SW 1271 (cell line): Measurements from ENCODE around the gene IRF7.

ENCODE experiments used
- DNase-seq, 2 experiments: peaks; one replicate each; lab custom pipeline; 2025; lab: John Stamatoyannopoulos, UW

IRF7 gene

DNA sequence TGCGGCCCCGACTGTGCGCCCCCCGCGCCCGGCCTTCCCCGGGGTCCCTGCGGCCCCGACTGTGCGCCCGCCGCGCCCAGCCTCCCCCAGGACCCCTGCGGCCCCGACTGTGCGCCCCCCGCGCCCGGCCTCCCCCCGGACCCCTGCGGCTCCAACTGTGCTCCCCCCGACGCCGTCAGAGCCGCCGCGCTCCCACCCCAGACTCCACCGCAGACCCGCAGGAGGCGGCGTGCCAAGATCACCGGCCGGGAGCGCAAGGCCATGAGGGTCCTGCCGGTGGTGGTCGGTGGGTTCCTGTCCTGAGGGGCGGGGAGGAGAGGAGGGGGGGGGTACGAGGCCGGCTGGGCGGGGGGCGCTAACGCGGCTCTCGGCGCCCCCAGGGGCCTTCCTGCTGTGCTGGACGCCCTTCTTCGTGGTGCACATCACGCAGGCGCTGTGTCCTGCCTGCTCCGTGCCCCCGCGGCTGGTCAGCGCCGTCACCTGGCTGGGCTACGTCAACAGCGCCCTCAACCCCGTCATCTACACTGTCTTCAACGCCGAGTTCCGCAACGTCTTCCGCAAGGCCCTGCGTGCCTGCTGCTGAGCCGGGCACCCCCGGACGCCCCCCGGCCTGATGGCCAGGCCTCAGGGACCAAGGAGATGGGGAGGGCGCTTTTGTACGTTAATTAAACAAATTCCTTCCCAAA, 24.4 kb upstream of the IRF7 start:
- DNase-seq = no peak

DNA sequence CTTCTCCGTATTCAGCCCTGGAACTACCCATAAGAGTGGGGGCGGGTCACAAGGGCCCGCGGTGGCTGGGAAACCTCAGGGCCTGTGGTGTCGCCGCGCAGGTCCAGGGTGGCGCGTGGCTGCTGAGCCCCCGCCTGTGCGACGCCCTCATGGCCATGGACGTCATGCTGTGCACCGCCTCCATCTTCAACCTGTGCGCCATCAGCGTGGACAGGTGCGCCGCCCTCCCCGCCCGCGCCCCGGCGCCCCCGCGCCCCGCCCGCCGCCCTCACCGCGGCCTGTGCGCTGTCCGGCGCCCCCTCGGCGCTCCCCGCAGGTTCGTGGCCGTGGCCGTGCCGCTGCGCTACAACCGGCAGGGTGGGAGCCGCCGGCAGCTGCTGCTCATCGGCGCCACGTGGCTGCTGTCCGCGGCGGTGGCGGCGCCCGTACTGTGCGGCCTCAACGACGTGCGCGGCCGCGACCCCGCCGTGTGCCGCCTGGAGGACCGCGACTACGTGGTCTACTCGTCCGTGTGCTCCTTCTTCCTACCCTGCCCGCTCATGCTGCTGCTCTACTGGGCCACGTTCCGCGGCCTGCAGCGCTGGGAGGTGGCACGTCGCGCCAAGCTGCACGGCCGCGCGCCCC, 23.7 kb upstream of the IRF7 start:
- DNase-seq = no peak

DNA sequence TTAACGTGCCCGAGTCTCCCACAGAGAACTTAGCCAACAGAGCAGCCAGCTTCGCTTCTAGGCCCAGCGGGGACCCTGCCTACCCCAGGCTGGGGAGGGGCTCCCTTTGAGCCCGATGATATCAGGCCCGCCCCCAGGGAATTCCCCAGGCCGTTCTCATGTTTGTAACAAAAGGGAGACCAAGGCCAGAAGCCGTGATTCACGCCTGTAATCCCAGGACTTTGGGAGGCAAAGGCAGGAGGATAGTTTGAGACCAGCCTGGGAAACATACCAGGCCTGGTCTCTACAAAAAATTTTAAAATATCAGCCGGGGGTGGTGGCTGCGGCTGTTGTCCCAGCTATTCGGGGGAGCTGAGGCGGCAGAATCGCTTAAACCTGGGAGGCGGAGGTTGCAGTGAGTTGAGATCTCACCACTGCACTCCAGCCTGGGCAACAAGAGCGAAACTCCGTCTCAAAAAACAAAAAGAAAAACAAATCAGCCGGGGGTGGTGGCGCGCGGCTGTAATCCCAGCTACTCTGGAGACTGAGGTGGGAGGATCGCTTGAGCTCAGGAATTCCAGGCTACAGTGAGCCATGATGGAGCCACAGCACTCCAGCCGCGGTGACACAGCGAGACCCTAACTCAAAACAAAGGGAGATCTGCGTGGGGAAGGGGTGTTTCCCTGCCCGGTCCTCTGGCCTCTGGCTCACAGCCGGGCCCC, 23.0 kb upstream of the IRF7 start:
- no peak for DNase-seq

DNA sequence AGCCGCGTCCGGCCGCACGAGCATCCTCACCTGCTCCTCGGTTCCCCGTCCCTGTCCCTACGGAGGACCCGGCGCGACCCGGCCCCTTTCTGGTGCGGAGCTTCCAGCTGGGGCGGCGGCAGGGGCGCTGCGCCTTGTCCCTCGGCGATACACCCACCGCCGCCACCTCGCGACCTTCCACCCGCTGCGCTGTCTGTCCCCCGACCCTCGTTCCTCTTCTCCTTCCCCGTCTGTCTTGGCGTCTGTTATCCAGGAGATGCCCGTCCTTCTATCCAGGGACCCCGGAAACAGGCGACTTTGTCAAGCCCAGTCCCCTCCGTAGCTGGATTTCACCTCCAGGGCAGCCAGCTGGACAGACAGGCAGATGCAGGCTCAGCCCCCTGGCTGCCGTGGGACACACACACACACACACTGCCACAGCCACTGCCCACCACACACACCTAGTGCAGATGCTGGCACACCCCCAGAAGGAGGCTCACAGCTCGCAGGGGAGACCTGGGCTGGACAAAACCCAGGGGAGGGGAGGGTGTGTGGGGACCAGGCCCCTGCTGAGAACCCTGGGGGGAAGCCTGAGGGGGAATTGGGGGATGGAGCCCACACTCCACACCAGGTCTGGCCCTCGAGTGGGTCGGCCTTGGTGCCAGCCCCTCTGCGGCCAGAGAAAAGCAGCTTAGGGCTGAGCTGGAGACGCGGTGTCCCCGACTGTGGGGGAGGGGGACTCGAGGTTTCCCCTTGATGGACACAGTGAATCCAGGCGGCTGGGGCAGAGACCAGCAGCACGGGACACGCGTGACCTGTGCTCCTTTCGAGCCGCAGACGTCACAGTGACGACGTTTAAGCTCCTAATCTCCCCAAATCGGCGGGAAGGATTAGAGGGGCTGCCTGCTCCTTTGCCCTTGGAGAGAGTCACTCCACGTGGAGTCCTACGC, 22.1 kb upstream of the IRF7 start:
- DNase-seq = no peak

DNA sequence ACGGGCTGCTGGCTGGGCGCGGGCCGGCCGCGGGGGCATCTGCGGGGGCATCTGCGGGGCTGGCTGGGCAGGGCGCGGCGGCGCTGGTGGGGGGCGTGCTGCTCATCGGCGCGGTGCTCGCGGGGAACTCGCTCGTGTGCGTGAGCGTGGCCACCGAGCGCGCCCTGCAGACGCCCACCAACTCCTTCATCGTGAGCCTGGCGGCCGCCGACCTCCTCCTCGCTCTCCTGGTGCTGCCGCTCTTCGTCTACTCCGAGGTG, 21.5 kb upstream of the IRF7 start:
- no peak for DNase-seq

DNA sequence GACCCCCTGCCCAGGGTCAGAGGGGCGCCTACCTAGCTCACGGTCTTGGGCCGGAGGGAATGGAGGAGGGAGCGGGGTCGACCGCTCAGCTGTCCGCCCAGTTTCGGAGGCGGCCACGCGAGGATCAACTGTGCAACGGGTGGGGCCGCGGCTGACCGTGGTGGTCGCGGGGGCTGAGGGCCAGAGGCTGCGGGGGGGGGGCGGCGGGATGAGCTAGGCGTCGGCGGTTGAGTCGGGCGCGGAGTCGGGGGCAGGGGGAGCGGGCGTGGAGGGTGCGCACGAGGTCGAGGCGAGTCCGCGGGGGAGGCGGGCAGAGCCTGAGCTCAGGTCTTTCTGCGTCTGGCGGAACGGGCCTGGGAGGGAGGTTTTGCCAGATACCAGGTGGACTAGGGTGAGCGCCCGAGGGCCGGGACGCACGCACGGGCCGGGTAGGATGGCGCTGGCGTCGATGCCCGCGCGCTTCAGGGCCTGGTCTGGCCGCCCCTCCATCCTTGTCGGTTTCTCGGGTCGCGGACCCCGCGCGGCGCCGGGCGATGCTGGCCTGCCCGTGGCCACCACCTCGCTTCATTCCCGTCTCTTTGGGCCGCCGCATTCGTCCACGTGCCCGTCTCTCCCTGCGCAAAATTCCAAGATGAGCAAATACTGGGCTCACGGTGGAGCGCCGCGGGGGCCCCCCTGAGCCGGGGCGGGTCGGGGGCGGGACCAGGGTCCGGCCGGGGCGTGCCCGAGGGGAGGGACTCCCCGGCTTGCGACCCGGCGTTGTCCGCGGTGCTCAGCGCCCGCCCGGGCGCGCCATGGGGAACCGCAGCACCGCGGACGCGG, 21.0 kb upstream of the IRF7 start, which contains the start of gene DRD4:
TSS of gene DRD4 (plus strand) at position 759 of the 822 bp plus-strand sequence. CDS start at position 795, 36 bp downstream.
- DNase-seq = no peak

DNA sequence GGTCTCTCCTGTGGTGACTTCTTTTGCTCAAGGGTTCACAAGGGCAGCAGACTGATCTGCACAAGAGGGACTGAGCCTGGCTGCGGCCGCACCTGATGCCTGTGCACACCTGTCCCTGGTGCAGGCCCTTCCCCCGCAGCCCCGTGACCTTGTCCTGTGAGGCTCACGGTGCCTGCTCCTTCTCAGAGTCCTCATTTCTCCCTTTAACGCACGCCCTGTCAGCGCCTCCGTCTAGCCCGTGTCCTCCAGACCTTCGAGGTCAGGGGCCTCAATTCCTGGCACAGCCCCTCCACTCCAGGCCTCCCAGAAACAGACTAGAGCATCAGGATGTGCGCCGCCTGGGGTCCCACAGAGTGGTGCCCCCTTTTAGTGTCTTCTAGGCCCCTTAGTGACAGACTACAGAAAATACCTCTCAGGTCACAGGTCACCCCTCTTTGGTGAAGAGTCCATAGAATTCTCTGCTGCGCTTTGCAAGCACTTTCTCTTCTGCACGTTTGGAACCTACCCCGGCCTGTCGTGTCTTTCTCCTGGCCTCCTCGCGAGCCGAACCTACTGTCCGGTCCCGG, 20.3 kb upstream of the IRF7 start:
- no peak for DNase-seq

DNA sequence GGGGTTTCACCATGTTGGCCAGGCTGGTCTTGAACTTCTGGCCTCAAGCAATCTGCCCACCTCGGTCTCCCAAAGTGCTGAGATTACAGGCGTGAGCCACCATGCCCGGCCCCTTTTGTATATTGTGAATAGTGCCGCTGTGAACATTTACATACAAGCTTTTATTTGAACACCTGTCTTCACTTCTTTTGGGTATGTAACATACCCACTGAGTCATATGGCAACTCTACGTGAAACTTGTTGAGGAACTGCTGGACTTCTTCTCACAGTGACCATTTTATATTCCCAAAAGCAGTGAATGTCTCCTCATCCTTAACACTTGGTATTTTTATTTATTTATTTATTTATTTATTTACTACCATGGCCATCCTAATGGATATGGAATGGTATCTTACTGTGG, 15.1 kb upstream of the IRF7 start:
- no peak for DNase-seq

DNA sequence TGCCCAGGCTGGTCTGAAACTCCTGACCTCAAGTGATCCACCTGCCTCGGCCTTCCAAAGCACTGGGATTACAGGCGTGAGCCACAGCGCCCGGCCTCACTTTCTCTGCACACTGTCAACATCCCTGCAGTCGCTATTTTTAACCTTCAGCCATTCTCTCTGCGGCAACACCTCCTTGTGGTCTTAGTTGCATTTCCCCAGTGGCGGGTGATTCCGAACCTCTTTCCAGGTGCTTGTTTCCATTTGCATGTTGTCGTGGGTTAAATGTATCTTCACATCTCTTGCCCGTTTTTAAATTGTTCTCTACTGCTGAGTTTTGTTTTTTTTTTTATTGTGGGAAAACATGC, 13.5 kb upstream of the IRF7 start:
- DNase-seq = no peak

DNA sequence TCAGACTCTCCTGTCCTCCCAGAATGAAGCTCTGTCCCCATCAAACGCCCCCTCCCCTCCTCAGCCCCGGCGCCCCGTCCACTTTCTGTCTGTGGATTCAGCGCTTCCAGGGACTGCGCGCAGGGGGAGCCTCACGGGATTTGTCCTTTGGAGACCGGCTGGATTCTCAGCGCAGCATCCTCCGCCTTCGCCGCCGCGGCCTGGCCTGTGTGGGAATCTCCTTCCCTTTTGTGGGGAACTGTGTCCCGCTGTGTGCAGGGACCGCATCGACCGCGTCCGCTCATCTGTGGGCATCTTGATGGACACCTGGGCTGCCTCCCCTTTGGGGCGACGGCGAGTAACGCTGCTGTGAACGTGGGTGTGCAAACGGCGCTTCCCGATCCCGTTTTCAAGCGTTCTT, 12.3 kb upstream of the IRF7 start:
- DNase-seq = no peak

DNA sequence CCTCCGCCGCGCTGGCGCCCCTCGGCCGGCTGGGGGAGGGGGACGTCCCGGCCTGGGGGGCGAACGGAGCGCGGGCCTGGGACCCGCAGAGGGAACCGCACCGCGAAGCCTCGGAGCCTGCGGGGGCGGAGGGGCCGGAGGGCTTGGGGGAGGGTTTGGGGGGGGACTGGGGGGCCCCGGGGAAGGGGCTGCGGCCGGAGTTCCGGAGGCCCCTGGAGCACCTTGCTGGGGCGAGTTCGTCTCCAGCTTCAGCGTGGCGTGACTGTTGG, 11.5 kb upstream of the IRF7 start:
- no peak for DNase-seq

DNA sequence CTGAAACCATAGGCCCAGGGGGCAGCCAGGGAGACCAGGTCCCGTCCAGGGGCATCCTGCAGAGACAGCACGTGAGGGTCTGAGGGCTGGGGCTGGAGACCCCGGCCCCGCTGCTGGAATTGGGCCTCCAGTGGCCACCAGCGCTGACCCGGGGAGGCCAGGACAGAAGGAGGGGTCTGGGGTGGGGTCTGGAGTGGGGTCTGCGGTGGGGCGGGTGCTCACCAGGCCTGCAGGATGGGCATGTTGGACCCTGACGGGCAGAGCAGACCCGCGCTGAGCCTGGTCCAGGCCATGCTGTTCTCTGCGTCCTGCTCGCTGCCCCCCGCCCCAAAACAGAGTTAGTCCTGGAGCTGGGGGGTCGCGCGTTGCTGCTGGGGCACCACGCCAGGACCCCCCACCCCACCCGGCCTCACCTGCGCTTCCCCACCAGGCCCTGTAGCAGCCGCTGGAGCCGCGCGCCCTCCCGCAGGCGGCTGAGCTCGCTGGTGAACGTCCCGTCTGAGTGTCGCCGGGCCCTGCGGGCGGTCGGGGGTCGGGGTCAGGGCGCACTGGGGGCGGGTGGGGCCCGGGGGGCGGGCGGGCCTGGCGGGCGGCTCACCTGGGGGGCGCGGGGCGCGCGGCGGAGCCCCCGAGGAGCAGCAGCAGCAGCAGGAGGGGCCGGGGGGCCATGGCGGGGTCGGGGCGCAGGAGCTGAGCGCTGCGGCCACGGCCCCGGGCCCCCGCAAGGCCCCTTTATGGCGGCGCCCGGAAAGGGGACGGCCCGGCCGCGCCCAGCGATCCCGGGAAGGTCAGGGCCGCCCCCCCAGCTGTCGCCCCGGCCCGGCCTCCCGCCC, 10.9 kb upstream of the IRF7 start, which contains the start of gene SCT:
TSS of gene SCT (minus strand) at position 707 of the 833 bp plus-strand sequence. CDS start at position 669, 38 bp downstream.
- DNase-seq = no peak

DNA sequence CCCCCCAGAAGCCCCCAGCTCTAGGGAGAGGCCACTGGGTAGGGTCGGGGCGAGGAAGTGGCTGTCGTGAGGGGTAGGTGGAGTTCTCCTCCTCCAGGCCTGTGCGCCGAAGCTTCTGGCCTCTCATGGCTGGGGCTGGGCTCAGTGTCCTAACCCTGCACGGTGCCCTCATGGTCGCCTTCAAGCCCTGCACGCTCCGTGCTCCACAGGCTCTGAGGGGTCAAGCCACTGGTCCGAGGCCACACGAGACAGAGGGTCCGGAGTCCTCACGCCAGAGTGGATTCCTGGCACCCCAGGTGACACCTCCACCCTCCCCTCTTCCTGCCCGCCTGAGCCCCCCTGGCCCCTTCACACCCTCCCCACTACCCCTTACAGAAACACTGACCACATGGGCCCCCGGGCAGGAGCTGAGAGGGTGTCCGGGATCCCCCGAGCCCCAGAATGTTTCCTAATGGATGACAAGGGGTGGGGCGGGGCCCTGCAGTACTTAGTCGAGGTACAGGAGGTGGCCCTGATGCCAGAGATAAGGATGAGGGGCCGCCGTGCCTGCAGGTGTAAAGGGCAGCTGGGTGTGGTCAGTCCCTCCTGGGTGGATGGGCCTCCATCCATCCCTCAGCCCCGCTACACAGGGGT, 10.0 kb upstream of the IRF7 start:
- DNase-seq = no peak

DNA sequence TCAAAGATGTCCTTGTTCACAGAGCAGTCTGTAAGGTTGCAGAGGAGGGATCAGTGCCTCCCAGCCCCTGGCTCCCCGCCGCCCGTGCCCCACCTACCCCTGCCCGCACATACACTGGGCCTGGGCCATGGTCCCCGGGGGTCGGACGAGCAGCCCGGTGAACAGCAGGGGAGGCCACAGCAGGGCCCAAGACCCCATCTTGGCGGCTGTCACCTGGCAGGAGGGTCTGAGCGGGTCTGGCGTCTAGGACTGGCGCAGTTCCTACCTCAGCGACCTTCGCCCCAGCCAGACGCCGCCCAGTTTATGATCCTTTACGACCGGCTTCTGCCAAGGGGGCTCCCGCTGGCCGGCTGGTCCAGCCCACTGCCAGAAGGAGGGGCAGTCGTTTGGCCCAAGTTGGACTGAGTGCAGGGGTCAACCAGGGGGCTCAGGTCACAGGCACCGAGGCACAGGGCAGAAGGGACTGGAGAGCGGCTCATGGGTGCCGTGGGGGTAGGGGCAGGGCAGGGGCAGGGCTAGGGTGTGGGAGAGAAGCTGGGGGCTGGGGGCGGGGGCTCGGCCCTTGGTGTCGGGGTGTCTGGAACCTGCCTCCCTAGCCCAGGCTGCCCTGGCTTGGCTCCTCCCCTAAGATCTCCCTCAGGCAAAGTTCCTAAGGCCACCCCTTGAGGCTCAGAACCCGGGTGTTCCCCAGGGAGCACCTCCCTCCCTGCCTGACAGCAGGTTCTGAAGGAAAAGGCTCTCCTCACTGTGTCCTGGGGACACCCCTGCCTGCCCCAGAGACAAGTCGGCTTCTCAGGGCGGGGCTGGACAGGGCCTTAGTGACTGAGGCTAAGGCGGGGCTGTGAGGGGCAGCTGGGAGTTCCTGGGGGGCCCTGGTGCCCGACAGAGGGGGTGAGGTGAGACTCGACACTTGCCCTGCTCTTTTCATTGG, 9.2 kb upstream of the IRF7 start, which contains the start of gene CDHR5:
TSS of gene CDHR5 (minus strand) at position 251 of the 931 bp plus-strand sequence. CDS start at position 198, 53 bp downstream.
- no peak for DNase-seq

DNA sequence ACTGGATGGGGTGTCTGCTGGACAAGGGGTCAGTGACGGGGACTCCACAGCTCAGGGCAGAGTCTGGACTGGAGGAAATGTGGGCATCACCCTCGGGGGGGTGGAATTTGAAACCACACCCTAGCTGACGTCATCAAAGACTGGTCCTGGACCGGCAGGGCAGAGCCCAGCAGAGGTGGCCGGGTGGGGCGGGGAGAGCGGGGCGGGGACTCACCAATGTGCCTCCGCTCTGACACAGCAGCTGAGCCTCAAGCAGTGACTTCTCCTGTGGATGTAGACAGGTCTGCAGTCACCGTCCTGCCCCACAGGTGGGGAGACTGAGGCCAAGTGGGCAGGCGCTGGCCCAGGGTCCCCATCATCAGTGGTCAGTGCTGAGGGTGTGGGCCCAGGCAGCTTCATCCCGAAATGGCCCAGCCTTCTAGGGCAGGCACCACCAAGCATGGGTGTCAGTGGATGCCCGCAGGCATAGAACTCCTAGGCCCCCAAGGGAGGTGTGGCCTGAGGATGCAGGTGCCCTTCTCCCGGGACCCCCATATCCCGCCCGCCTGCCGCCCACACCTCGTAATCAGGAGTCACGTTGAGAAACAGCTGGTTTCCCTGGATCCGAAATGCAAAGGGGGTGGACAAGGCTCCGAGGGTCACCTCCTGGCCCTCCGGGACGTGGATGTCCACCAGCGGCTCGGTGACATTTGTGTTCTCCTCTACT, 8.4 kb upstream of the IRF7 start:
- DNase-seq = no peak

DNA sequence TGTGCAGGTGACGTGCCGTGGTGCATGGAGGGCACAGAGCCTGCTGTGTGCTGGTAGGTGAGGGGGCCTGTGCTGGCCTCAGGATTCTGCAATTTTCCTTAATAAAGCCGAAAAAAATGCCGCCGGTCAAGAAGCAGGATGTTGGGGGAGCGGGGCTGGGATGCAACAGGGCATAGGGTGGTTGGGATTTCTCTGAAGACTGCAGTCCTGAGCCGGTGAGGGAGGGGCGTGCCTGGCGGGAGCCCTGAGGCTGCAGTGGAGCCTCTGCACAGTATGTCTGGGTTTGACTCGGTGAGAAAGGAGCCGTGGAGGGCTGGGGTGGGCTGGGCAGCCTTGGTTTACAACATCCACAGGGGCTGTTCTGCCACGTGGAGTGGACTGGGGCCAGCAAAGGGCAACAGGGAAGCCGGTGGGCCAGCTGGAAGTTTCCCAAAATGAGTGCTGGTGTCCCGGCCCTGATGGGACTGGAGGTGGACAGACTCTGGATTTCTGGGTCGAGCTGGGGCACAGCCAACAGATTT, 7.7 kb upstream of the IRF7 start:
- DNase-seq = no peak

DNA sequence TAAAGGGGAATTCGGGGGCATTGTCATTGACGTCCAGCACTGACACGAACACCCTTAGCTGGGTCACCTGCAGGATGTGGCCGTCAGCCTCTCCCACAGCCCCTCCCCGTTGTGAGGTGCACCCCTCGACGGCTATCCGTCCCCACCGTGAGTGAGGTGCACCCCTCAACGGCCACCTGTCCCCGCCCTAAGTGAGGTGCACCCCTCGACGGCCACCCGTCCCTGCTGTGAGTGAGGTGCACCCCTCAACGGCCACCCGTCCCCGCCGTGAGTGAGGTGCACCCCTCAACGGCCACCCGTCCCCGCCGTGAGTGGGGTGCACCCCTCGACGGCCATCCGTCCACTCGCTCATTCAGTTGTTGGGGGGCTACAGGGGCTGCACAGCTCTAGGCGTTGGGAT, 6.1 kb upstream of the IRF7 start:
- DNase-seq = no peak
